Adipose tissue (tissue), 3 donors: ENCODE data around the gene DIPK1A. TPM values are rescaled to one million over a fixed set of nuclear protein-coding genes. Genes with fewer than 3 reads are reported as not detected.

Experiments used
- H3K27ac ChIP-seq: one replicate; pipeline ENCODE4 v1.5.1; 2013; ENCODE audit warnings: low read depth, low read length
- WGBS, 3 donors: extraction: QIAGEN DNeasy Blood & Tissue Kit; methylation state at CpG; one replicate each; pipeline ENCODE4 v1.1.7; 2013; 5-methylcytosine and 5-hydroxymethylcytosine counted together
- polyA plus RNA-seq, 3 donors: library from polyadenylated mRNA; stranded (reverse); fragments of 200-250 nt; gene quantifications; one replicate each; pipeline ENCODE4 v1.2.3, GENCODE V29; 2013
- donor health status: healthy with polysubstance abuse.
- donor health status: Bipolar disorder and iron deficiency.
- donor health status: healthy.

The DIPK1A gene
- polyA plus RNA-seq, 3 donors: 2.7 to 14.2 (median 9.3) TPM

- no peak overlapping the region for H3K27ac ChIP-seq
- 61 to 75% (median 69%) methylated on average over 3 of the region's 3 CpGs for WGBS, 3 donors
Observed at GRCh38 chr1:92792340-92792782, 168.9 kb downstream of the DIPK1A start.

Other genes with a start within 250 kb of the DIPK1A start
- 1 to 10 TPM; 2.2 to 7.1 (median 5.8) TPM for gene EVI5, start 176.4 kb downstream of the DIPK1A start, polyA plus RNA-seq
- 1,000 to 10,000 TPM; 1,236 to 2,453 (median 1,716) TPM for gene RPL5, start 129.4 kb downstream of the DIPK1A start, polyA plus RNA-seq
- gene MTF2, start 117.8 kb upstream of the DIPK1A start, polyA plus RNA-seq: 1 to 10 TPM; 3.1 to 9.4 (median 5.5) TPM
- 10 to 100 TPM; 14.7 to 46.4 (median 15.9) TPM for gene TMED5, start 219.0 kb upstream of the DIPK1A start, polyA plus RNA-seq
- 1 to 10 TPM; 1.1 to 4.4 (median 2.7) TPM for gene CCDC18, start 219.3 kb upstream of the DIPK1A start, polyA plus RNA-seq